B cell (primary cell): ENCODE measurements around the gene AP3D1. TPM values are rescaled to one million over a fixed set of nuclear protein-coding genes. Genes with fewer than 3 reads are reported as not detected.

Source experiments
- ATAC-seq: fragments of 200-7000 bp; cut with Tn5 transposase; one replicate; pipeline ENCODE4 v1.10.0; 2021; ENCODE audit warnings: low read depth, mild to moderate bottlenecking, moderate number of reproducible peaks, moderate library complexity
- CTCF ChIA-PET: fragments of 350-600 bp; sonication (Branson Sonifier 250); formaldehyde crosslinking; loops from one replicate; lab custom pipeline; 2021; ENCODE audit warnings: antibody characterized with exemption, inconsistent platforms; lab: Charles Lee
- POLR2A ChIA-PET: fragments of 350-600 bp; sonication (Branson Sonifier 250); formaldehyde crosslinking; loops from one replicate; lab custom pipeline; 2021; ENCODE audit warnings: antibody characterized with exemption; lab: Charles Lee
- DNase-seq: peaks from one replicate; pipeline ENCODE4 v3.0.0; 2013
- H2AFZ ChIP-seq: 2 replicates; pipeline ENCODE4 v1.6.1; 2012; ENCODE audit warnings: mild to moderate bottlenecking, low read depth, low read length; ENCODE audit not compliant: insufficient read depth, poor library complexity, severe bottlenecking
- H3K27ac ChIP-seq, 2 donors: 1 replicate in 1 of 2; 2 replicates in 1 of 2; pipeline ENCODE4 v1.5.1; 2012 to 2013; ENCODE audit warnings: low read length in 2 of 2, mild to moderate bottlenecking in 2 of 2, moderate library complexity in 1 of 2
- H3K27me3 ChIP-seq, 4 experiments: fragments of 200-600 bp in 1 of 4; sonication (generic) in 1 of 4; replicated peaks in 1 of 4; 1 replicate in 2 of 4; 2 replicates in 2 of 4; pipeline versions ENCODE4 v1.6.1 to v1.7.0; 2013 to 2016; ENCODE audit warnings: low read length in 3 of 4, mild to moderate bottlenecking in 2 of 4, mixed read lengths in 1 of 4, moderate library complexity in 1 of 4; ENCODE audit not compliant: insufficient read depth in 4 of 4, control insufficient read depth in 3 of 4; ENCODE audit errors: control extremely low read depth in 1 of 4
- H3K36me3 ChIP-seq, 2 experiments: replicated peaks in 1 of 2; 1 replicate in 1 of 2; 2 replicates in 1 of 2; pipeline versions ENCODE4 v1.6.1 to v1.7.1; 2013; ENCODE audit warnings: low read length in 1 of 2; ENCODE audit not compliant: insufficient read depth in 2 of 2, control insufficient read depth in 1 of 2; ENCODE audit errors: control extremely low read depth in 1 of 2, extremely low read depth in 1 of 2
- H3K4me1 ChIP-seq, 2 donors: fragments of 200-600 bp in 1 of 2; sonication (generic) in 1 of 2; 1 replicate in 1 of 2; 2 replicates in 1 of 2; pipeline versions ENCODE4 v1.5.1 to v1.6.1; 2013 to 2017; ENCODE audit warnings: low read length in 2 of 2; ENCODE audit not compliant: control insufficient read depth in 2 of 2, insufficient read depth in 2 of 2
- H3K4me2 ChIP-seq: replicated peaks from 2 replicates; pipeline ENCODE3; 2012; ENCODE audit warnings: mild to moderate bottlenecking, low read depth, low read length; ENCODE audit not compliant: poor library complexity, severe bottlenecking
- H3K4me3 ChIP-seq, 5 experiments: fragments of 200-600 bp in 1 of 5; sonication (generic) in 1 of 5; 1 replicate in 3 of 5; 2 replicates in 2 of 5; pipeline versions ENCODE4 v1.5.1 to v1.7.0; 2011 to 2016; ENCODE audit warnings: low read length in 4 of 5, mild to moderate bottlenecking in 4 of 5, low read depth in 2 of 5, control low read depth in 1 of 5, moderate library complexity in 1 of 5; ENCODE audit not compliant: insufficient read depth in 1 of 5; ENCODE audit errors: control extremely low read depth in 1 of 5, extremely low read depth in 1 of 5
- H3K79me2 ChIP-seq: fragments of 200-600 bp; sonication (generic); one replicate; pipeline ENCODE4 v1.6.0; 2016; ENCODE audit warnings: low read length; ENCODE audit not compliant: control insufficient read depth, insufficient read depth
- H3K9ac ChIP-seq: fragments of 200-600 bp; sonication (generic); 2 replicates; pipeline ENCODE4 v1.6.1; 2017; ENCODE audit warnings: mild to moderate bottlenecking, low read length, moderate library complexity
- H3K9me3 ChIP-seq, 3 donors: one replicate each; pipeline versions ENCODE4 v1.6.1 to v1.7.1; 2013; ENCODE audit warnings: low read length in 2 of 3; ENCODE audit not compliant: control insufficient read depth in 2 of 3, insufficient read depth in 1 of 3; ENCODE audit errors: control extremely low read depth in 1 of 3
- H4K20me1 ChIP-seq: 2 replicates; pipeline ENCODE4 v1.6.0; 2012; ENCODE audit warnings: mild to moderate bottlenecking, low read length; ENCODE audit not compliant: insufficient read depth, control insufficient read depth, poor library complexity, severe bottlenecking
- H3K27ac Mint-ChIP-seq: one replicate; pipeline ENCODE4 v1.8.0; 2021; ENCODE audit warnings: mixed read lengths
- H3K27me3 Mint-ChIP-seq: one replicate; pipeline ENCODE4 v1.8.0; 2021; ENCODE audit warnings: mixed read lengths
- H3K4me1 Mint-ChIP-seq: one replicate; pipeline ENCODE4 v1.8.0; 2021; ENCODE audit warnings: mixed read lengths
- H3K4me3 Mint-ChIP-seq: one replicate; pipeline ENCODE4 v1.8.0; 2021; ENCODE audit warnings: mixed read lengths
- H3K9me3 Mint-ChIP-seq: one replicate; pipeline ENCODE4 v1.8.0; 2022; ENCODE audit warnings: mixed read lengths; ENCODE audit not compliant: insufficient read depth
- EZH2 ChIP-seq: IDR thresholded peaks from 2 replicates; pipeline ENCODE4 v1.6.1; 2012; ENCODE audit warnings: borderline replicate concordance, low read depth, mild to moderate bottlenecking, moderate library complexity, low read length; ENCODE audit not compliant: insufficient read depth, poor library complexity, severe bottlenecking
- WGBS: methylation state at CpG from one replicate; pipeline ENCODE4 v1.1.5; 2013; ENCODE audit warnings: missing lambda C conversion rate; ENCODE audit not compliant: insufficient coverage; 5-methylcytosine and 5-hydroxymethylcytosine counted together
- intact Hi-C: fragments of 100-400 bp; cut with micrococcal nuclease; formaldehyde crosslinking; loops from one replicate; pipeline ENCODE4 v1.10.0; 2022
- polyA plus RNA-seq: library from polyadenylated mRNA; depleted of rRNA; stranded (reverse); fragments of >200 nt; gene quantifications from 2 replicates; pipeline ENCODE4 v1.2.3, GENCODE V29; 2012
- total RNA-seq, 2 donors: library from RNA; stranded (reverse); fragments of 120-200 nt in 1 of 2; gene quantifications; 1 replicate in 1 of 2; 2 replicates in 1 of 2; pipeline versions ENCODE4 v1.2.3 to v1.2.4, GENCODE V29; 2013 to 2022
- TF ChIP-seq, protein P1 (sequence below): fragments of 200-600 bp; IDR thresholded peaks from one replicate; pipeline ENCODE4 v1.8.0; 2022; ENCODE audit warnings: antibody characterized with exemption, mild to moderate bottlenecking

The AP3D1 gene
- total and polyA plus RNA-seq, 2 donors (not counting 1 experiment from before 2014, with no cell fraction given), result 96.4 to 114 TPM

DNA sequence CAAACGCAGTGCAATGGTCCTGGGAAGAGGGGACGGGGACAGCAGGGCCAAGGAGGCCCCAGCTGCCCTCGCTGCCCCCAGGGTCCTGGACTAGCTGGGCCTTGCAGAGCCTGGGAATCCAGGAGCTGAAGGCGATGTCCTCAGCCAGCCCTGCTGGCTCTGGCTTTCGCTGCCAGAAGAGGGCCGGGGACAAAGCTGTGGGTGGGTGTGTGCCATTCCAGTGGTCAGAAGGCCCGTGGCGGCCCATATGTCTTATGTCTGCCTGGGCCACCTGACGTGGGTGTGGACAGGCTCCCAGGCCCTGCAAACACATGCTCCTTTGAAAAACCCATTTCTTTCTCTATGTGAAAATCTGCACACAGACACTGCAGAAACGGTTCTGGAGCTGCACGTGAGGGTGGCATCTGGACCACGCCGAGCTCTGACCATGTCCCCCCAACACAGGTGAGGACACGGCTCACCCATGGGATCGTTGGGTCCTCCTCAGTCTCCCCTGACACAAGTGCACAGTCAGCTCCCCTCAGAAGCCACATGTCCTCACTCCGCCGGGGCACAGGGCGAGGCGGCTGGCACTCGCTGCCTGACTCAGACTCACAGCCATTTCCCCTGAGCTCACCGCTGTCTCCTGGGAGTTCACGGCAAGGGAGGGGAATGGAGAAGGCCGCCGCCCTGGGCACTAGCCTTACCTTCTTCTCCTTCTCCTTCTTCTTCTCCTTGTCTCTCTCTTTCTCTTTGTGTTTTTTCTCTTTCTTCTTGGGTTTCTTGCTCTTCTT is 37.7 kb downstream of the AP3D1 start:
- H3K4me3 Mint-ChIP-seq, result no peak overlapping the region
- Histone ChIP-seq H3K27me3 (no peaks in the 10 kb centered on the region), H3K79me2 (peaks cover 25% of the 10 kb centered on the region), H3K9ac (no peak overlapping the region), H3K4me3 (no peak overlapping the region), H2AFZ (no peak overlapping the region), H4K20me1 (peaks cover 31% of the 10 kb centered on the region), H3K27ac (no peak overlapping the region), H3K4me2 (no peak overlapping the region), H3K9me3 (no peaks in the 10 kb centered on the region), H3K4me1 (no peaks in the 10 kb centered on the region), H3K36me3 (peaks cover 0 to 92% of the 10 kb centered on the region in 2 experiments)
- no peak overlapping the region for H3K27ac Mint-ChIP-seq
- intact Hi-C loops, result no loop called here
- no peaks in the 10 kb centered on the region for H3K9me3 Mint-ChIP-seq
- H3K27me3 Mint-ChIP-seq, result no peaks in the 10 kb centered on the region
- ChIA-PET POLR2A (interaction anchor here (1.1 kb wide), 1 partner anchor 36 kb away, joined by 4 read pairs; no protein-coding TSS in a partner anchor), CTCF (no interaction called here)
- peaks cover 2% of the 10 kb centered on the region for H3K4me1 Mint-ChIP-seq
- ATAC-seq (no peak), DNase-seq (no peak)
- WGBS, result 96% methylated on average over 20 of the region's 24 CpGs
- TF ChIP-seq, protein P1, sequence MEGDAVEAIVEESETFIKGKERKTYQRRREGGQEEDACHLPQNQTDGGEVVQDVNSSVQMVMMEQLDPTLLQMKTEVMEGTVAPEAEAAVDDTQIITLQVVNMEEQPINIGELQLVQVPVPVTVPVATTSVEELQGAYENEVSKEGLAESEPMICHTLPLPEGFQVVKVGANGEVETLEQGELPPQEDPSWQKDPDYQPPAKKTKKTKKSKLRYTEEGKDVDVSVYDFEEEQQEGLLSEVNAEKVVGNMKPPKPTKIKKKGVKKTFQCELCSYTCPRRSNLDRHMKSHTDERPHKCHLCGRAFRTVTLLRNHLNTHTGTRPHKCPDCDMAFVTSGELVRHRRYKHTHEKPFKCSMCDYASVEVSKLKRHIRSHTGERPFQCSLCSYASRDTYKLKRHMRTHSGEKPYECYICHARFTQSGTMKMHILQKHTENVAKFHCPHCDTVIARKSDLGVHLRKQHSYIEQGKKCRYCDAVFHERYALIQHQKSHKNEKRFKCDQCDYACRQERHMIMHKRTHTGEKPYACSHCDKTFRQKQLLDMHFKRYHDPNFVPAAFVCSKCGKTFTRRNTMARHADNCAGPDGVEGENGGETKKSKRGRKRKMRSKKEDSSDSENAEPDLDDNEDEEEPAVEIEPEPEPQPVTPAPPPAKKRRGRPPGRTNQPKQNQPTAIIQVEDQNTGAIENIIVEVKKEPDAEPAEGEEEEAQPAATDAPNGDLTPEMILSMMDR, result no peak
- TF ChIP-seq EZH2, result no peak
